Caco-2 (cell line): ENCODE data around the gene NEXN. TPM values are rescaled to one million over a fixed set of nuclear protein-coding genes. Genes with fewer than 3 reads are reported as not detected.

Source experiments
- BruUV-seq: library from RNA; stranded (reverse); fragments of 400-500 nt; replicated peaks from 2 replicates; lab custom pipeline; 2021; lab: Mats Ljungman, UMichigan
- CTCF ChIA-PET: fragments of 300-600 bp; sonication (Branson Sonifier 250); formaldehyde crosslinking; loops from one replicate; lab custom pipeline; 2022; ENCODE audit warnings: antibody characterized with exemption; lab: Charles Lee
- POLR2A ChIA-PET: fragments of 300-600 bp; sonication (Branson Sonifier 250); formaldehyde crosslinking; loops from one replicate; lab custom pipeline; 2022; ENCODE audit warnings: antibody characterized with exemption; lab: Charles Lee
- DNase-seq, 2 experiments: peaks; one replicate each; pipeline versions ENCODE4 v3.0.0 to v3.0.0-alpha.2; 2020 to 2022
- H3K27me3 ChIP-seq: replicated peaks from 2 replicates; pipeline ENCODE4 v1.6.0; 2011; ENCODE audit warnings: low read length; ENCODE audit not compliant: control insufficient read depth, insufficient read depth
- H3K36me3 ChIP-seq: 2 replicates; pipeline ENCODE4 v1.5.1; 2011; ENCODE audit warnings: low read length; ENCODE audit not compliant: control insufficient read depth, insufficient read depth
- H3K4me1 ChIP-seq: fragments of 250-450 bp; sonication (Bioruptor Pico); 2 replicates; pipeline ENCODE4 v1.5.1; 2020; ENCODE audit warnings: mild to moderate bottlenecking
- H3K4me3 ChIP-seq: 2 replicates; pipeline ENCODE4 v1.5.1; 2011; ENCODE audit warnings: low read depth, mild to moderate bottlenecking, control low read depth, low read length
- H3K9me3 ChIP-seq: fragments of 250-450 bp; sonication (Bioruptor Pico); 2 replicates; pipeline ENCODE4 v1.5.1; 2020; ENCODE audit warnings: mild to moderate bottlenecking, moderate library complexity
- H3K27ac Mint-ChIP-seq: one replicate; pipeline ENCODE4 v1.8.0; 2022; ENCODE audit warnings: mixed read lengths; ENCODE audit not compliant: unreplicated experiment
- H3K27me3 Mint-ChIP-seq: one replicate; pipeline ENCODE4 v1.8.0; 2022; ENCODE audit warnings: mixed read lengths; ENCODE audit not compliant: insufficient read depth, unreplicated experiment
- H3K36me3 Mint-ChIP-seq: one replicate; pipeline ENCODE4 v1.8.0; 2022; ENCODE audit warnings: mild to moderate bottlenecking, mixed read lengths; ENCODE audit not compliant: insufficient read depth, unreplicated experiment
- H3K4me1 Mint-ChIP-seq: one replicate; pipeline ENCODE4 v1.8.0; 2022; ENCODE audit warnings: low read depth, mixed read lengths; ENCODE audit not compliant: unreplicated experiment
- H3K4me3 Mint-ChIP-seq: one replicate; pipeline ENCODE4 v1.8.0; 2022; ENCODE audit warnings: mild to moderate bottlenecking, moderate library complexity, mixed read lengths; ENCODE audit not compliant: unreplicated experiment
- H3K9me3 Mint-ChIP-seq: one replicate; pipeline ENCODE4 v1.8.0; 2022; ENCODE audit warnings: mixed read lengths; ENCODE audit not compliant: unreplicated experiment
- CTCF ChIP-seq, 2 experiments: fragments of 200-600 bp in 1 of 2; IDR thresholded peaks; 1 replicate in 1 of 2; 2 replicates in 1 of 2; pipeline versions ENCODE4 v1.5.1 to v1.8.0; 2011 to 2022; ENCODE audit warnings: antibody characterized with exemption in 1 of 2, control low read depth in 1 of 2, inconsistent platforms in 1 of 2, low read depth in 1 of 2, low read length in 1 of 2, mild to moderate bottlenecking in 1 of 2, moderate library complexity in 1 of 2; ENCODE audit not compliant: insufficient read depth in 1 of 2, severe bottlenecking in 1 of 2, unreplicated experiment in 1 of 2
- intact Hi-C: fragments of 100-400 bp; cut with micrococcal nuclease; formaldehyde crosslinking; loops from one replicate; pipeline ENCODE4 v1.10.0; 2022; ENCODE audit not compliant: unreplicated experiment
- total RNA-seq: library from RNA; stranded (reverse); gene quantifications from 2 replicates; pipeline ENCODE4 v1.2.3, GENCODE V29; 2022

NEXN gene
- total RNA-seq, 1 experiment from 2014 or later: 1.1 TPM

- POLR2A ChIA-PET: no interaction called here
- Histone ChIP-seq H3K9me3 (no peaks in the 10 kb centered on the region), H3K4me3 (no peak overlapping the region), H3K27me3 (no peaks in the 10 kb centered on the region), H3K4me1 (no peaks in the 10 kb centered on the region), H3K36me3 (no peaks in the 10 kb centered on the region)
- no peaks in the 10 kb centered on the region for H3K4me1 Mint-ChIP-seq
- no TSS peak for BruUV-seq
- H3K4me3 Mint-ChIP-seq: no peak overlapping the region
- no peak for DNase-seq
- CTCF ChIA-PET: no interaction called here
- intact Hi-C loops: no loop called here
- H3K27ac Mint-ChIP-seq: no peak overlapping the region
- H3K36me3 Mint-ChIP-seq: no peaks in the 10 kb centered on the region
- no peak for TF ChIP-seq CTCF (IDR thresholded peaks at IDR 0.05; ENCODE audit: insufficient read depth in 1 of 2, low read depth in 1 of 2, low read length in 1 of 2, severe bottlenecking in 1 of 2, unreplicated experiment in 1 of 2)
- no peaks in the 10 kb centered on the region for H3K9me3 Mint-ChIP-seq
- no peaks in the 10 kb centered on the region for H3K27me3 Mint-ChIP-seq
Measured at GRCh38 chr1:77866296-77866695, 22.1 kb upstream of the NEXN start.

- H3K27me3 Mint-ChIP-seq: no peaks in the 10 kb centered on the region
- H3K9me3 Mint-ChIP-seq: no peaks in the 10 kb centered on the region
- DNase-seq: no peak
- BruUV-seq: no TSS peak
- no peaks in the 10 kb centered on the region for H3K27me3 ChIP-seq
- H3K36me3 ChIP-seq: no peaks in the 10 kb centered on the region
- no peaks in the 10 kb centered on the region for H3K4me1 Mint-ChIP-seq
- no peak for TF ChIP-seq CTCF (IDR thresholded peaks at IDR 0.05; ENCODE audit: insufficient read depth in 1 of 2, low read depth in 1 of 2, low read length in 1 of 2, severe bottlenecking in 1 of 2, unreplicated experiment in 1 of 2)
- no peaks in the 10 kb centered on the region for H3K9me3 ChIP-seq
- POLR2A ChIA-PET: no interaction called here
- H3K27ac Mint-ChIP-seq: no peak overlapping the region
- no peaks in the 10 kb centered on the region for H3K4me1 ChIP-seq
- intact Hi-C loops: no loop called here
- H3K4me3 Mint-ChIP-seq: no peak overlapping the region
- H3K36me3 Mint-ChIP-seq: no peaks in the 10 kb centered on the region
- no peak overlapping the region for H3K4me3 ChIP-seq
- CTCF ChIA-PET: no interaction called here
Measured at GRCh38 chr1:77872645-77873044, 15.8 kb upstream of the NEXN start.

- Mint-ChIP-seq H3K36me3 (no peaks in the 10 kb centered on the region), H3K9me3 (no peaks in the 10 kb centered on the region), H3K4me3 (no peak overlapping the region), H3K27me3 (no peaks in the 10 kb centered on the region), H3K4me1 (no peaks in the 10 kb centered on the region), H3K27ac (no peak overlapping the region)
- ChIA-PET CTCF (no interaction called here), POLR2A (no interaction called here)
- no peak for TF ChIP-seq CTCF (IDR thresholded peaks at IDR 0.05; ENCODE audit: insufficient read depth in 1 of 2, low read depth in 1 of 2, low read length in 1 of 2, severe bottlenecking in 1 of 2, unreplicated experiment in 1 of 2)
- no peak overlapping the region for H3K4me3 ChIP-seq
- no peaks in the 10 kb centered on the region for H3K9me3 ChIP-seq
- H3K36me3 ChIP-seq: no peaks in the 10 kb centered on the region
- intact Hi-C loops: no loop called here
- BruUV-seq: no TSS peak
- H3K27me3 ChIP-seq: no peaks in the 10 kb centered on the region
- no peaks in the 10 kb centered on the region for H3K4me1 ChIP-seq
- no peak for DNase-seq
Measured at GRCh38 chr1:77873461-77873860, 15.0 kb upstream of the NEXN start.
